ENCODE data around the gene TIRAP.

TIRAP gene

DNA sequence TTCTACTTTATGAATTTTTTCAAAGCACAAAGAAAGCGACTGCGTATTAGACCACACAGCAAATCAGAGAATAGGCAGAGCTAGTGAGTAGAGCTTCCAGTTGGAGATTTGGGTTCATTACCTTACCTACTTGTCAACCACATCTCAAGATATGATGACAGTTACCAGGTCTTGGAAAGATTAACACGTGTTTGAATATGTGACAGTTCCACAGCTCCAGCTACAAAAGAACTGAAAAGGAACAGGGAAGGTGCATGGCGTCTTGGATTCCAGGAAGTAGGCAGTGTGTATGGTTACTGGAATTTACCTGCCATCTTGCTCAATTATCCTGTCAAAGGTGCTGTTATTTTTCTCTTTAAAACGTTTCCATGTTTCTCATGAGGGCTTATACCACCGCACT lies 5.3 kb downstream of the TIRAP start:
- TF ChIP-seq CTCF (IDR thresholded peaks at IDR 0.05; ENCODE audit: insufficient read depth, low read length, poor library complexity, severe bottlenecking), result no peak
- H3K27me3 ChIP-seq (replicated peaks; ENCODE audit: control insufficient read depth, insufficient read depth, low read length), result no peaks in the 10 kb centered on the region
- H3K36me3 ChIP-seq (ENCODE audit: control insufficient read depth, insufficient read depth, low read length), result peaks cover 16% of the 10 kb centered on the region
- no peak overlapping the region for H3K4me3 ChIP-seq (replicated peaks; ENCODE audit: low read depth, low read length)
- no peak for DNase-seq (ENCODE audit: extremely low read depth, insufficient read length)

GRCh38 chr11:126290887-126291286 lies 8.0 kb downstream of the TIRAP start:
- DNase-seq (ENCODE audit: extremely low read depth, insufficient read length), result no peak
- Histone ChIP-seq H3K4me3 (replicated peaks; ENCODE audit: low read depth, low read length) (no peak overlapping the region), H3K27me3 (replicated peaks; ENCODE audit: control insufficient read depth, insufficient read depth, low read length) (no peaks in the 10 kb centered on the region), H3K36me3 (ENCODE audit: control insufficient read depth, insufficient read depth, low read length) (peaks cover 19% of the 10 kb centered on the region)
- TF ChIP-seq CTCF (IDR thresholded peaks at IDR 0.05; ENCODE audit: insufficient read depth, low read length, poor library complexity, severe bottlenecking), result no peak

DNA sequence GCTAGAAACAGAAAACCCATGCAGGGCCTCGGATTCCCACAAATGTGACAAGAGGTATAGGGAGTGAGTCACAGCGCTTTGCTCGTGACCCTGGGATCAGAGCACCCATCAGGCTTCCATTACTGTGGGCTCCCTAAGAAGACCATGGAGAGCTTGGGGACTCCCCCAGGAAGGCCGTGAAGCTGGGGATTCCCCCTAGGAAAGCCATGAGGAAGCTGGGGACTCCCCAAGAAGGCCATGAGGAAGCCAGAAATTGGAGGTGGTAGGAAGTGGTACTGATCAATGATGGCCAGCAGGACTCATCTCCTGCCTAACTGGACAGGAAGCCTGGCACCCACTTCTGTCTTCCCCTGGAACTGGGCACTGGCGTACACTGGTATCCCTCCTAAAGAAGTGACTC lies 10.8 kb downstream of the TIRAP start:
- Histone ChIP-seq H3K27me3 (replicated peaks; ENCODE audit: control insufficient read depth, insufficient read depth, low read length) (no peaks in the 10 kb centered on the region), H3K4me3 (replicated peaks; ENCODE audit: low read depth, low read length) (no peak overlapping the region), H3K36me3 (ENCODE audit: control insufficient read depth, insufficient read depth, low read length) (peaks cover 17% of the 10 kb centered on the region)
- no peak for DNase-seq (ENCODE audit: extremely low read depth, insufficient read length)
- no peak for TF ChIP-seq CTCF (IDR thresholded peaks at IDR 0.05; ENCODE audit: insufficient read depth, low read length, poor library complexity, severe bottlenecking)

GRCh38 chr11:126297004-126297403 lies 14.1 kb downstream of the TIRAP start:
- Histone ChIP-seq H3K27me3 (replicated peaks; ENCODE audit: control insufficient read depth, insufficient read depth, low read length) (no peaks in the 10 kb centered on the region), H3K4me3 (replicated peaks; ENCODE audit: low read depth, low read length) (no peak overlapping the region), H3K36me3 (ENCODE audit: control insufficient read depth, insufficient read depth, low read length) (peaks cover 9% of the 10 kb centered on the region)
- DNase-seq (ENCODE audit: extremely low read depth, insufficient read length), result no peak
- no peak for TF ChIP-seq CTCF (IDR thresholded peaks at IDR 0.05; ENCODE audit: insufficient read depth, low read length, poor library complexity, severe bottlenecking)

DNA sequence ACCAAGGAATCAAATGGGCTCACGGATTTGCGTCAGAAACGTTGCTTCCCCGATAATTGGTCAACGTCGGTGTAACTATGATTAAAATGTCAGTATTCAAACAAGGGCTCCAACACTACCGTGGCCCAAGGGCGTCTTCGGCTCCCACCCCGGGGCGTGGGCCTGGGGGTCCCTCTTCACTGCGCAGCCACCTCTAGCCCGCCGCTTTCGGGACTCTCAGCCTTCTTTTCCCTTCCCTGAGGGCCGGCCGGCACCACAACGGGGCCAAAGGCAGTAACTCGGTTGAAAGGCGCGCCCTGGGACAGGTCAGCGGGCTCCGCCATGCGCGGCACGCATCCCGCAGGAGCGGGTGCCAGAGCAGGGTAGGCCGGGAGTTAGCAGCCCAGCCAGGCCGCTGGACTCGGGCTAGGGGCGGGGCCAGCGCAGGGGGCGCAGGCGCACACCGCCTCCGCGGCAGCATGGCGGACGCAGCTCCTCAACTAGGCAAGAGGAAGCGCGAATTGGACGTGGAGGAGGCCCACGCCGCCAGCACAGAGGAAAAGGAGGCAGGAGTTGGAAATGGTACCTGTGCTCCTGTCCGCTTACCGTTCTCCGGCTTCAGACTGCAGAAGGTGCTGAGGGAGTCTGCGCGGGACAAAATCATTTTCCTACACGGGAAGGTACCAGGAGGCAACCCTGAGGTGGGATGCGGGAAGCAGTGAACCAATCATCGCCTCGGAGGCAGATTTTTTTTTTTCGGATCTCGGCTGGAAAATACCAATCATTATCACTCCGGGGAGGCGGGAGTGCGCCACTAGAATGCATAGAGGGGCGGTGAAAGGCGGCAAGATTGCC lies 20.9 kb downstream of the TIRAP start, which contains the start of gene DCPS:
DCPS (plus strand) TSS at position 438 of the 834 bp plus-strand sequence; CDS start at position 459, 21 bp downstream.
- Histone ChIP-seq H3K4me3 (replicated peaks; ENCODE audit: low read depth, low read length) (peak within 1 kb of the TSS; percentile 90), H3K27me3 (replicated peaks; ENCODE audit: control insufficient read depth, insufficient read depth, low read length) (no peaks in the 10 kb centered on the region), H3K36me3 (ENCODE audit: control insufficient read depth, insufficient read depth, low read length) (peaks cover 3% of the 10 kb centered on the region; the same call in 1 of the 2 replicates)
- no peak for TF ChIP-seq CTCF (IDR thresholded peaks at IDR 0.05; ENCODE audit: insufficient read depth, low read length, poor library complexity, severe bottlenecking)
- peak; percentile 95 for DNase-seq (ENCODE audit: extremely low read depth, insufficient read length)
